HepG2 (cell line): ENCODE data around the gene AKT3. TPM values are rescaled to one million over a fixed set of nuclear protein-coding genes. Genes with fewer than 3 reads are reported as not detected.

Experiments
- ATAC-seq: fragments of 200-7000 bp; cut with Tn5 transposase; 3 replicates; pipeline ENCODE4 v1.9.1; 2020; ENCODE audit warnings: mild to moderate bottlenecking, moderate library complexity
- BruUV-seq: library from RNA; stranded (reverse); fragments of 400-500 nt; replicated peaks from 2 replicates; lab custom pipeline; 2021; lab: Mats Ljungman, UMichigan
- CTCF ChIA-PET: fragments of 300-600 bp; formaldehyde crosslinking; extraction: SDS; loops from one replicate; lab custom pipeline; 2021; ENCODE audit warnings: low total read pairs, inconsistent platforms, low intra/inter-chr PET ratio; lab: Yijun Ruan, JAX
- POLR2A ChIA-PET: fragments of 350-600 bp; sonication (Branson Sonifier 250); formaldehyde crosslinking; loops from one replicate; lab custom pipeline; 2020; ENCODE audit warnings: antibody characterized with exemption, inconsistent platforms; lab: Yijun Ruan, JAX
- DNase-seq: peaks from one replicate; pipeline ENCODE4 v3.0.0-alpha.2; 2015; ENCODE audit warnings: low spot score
- FAIRE-seq: peaks from 3 replicates; lab custom pipeline; 2011; peaks lifted over from hg19 to GRCh38; lab: Jason Lieb, UNC
- H2AFZ ChIP-seq: one replicate; pipeline ENCODE4 v1.6.1; 2011; ENCODE audit warnings: low read length, inconsistent platforms
- H3K27ac ChIP-seq: fragments of 300-600 bp; 3 replicates; pipeline ENCODE4 v1.8.0; 2011; ENCODE audit warnings: mixed run types, mild to moderate bottlenecking, mixed read lengths, low read length, inconsistent platforms; ENCODE audit not compliant: insufficient read depth; ENCODE audit errors: extremely low read length
- H3K27me3 ChIP-seq, 2 experiments: fragments of 200-600 bp in 1 of 2; 2 replicates in 1 of 2; 3 replicates in 1 of 2; pipeline versions ENCODE4 v1.6.0 to v1.8.0; 2011; ENCODE audit warnings: low read length in 2 of 2, mild to moderate bottlenecking in 2 of 2, moderate library complexity in 2 of 2, inconsistent platforms in 1 of 2; ENCODE audit not compliant: insufficient read depth in 2 of 2, control insufficient read depth in 1 of 2
- H3K36me3 ChIP-seq, 2 experiments: fragments of 200-600 bp in 1 of 2; replicated peaks in 1 of 2; 2 replicates in 1 of 2; 3 replicates in 1 of 2; pipeline versions ENCODE4 v1.5.1 to v1.8.0; 2011; ENCODE audit warnings: low read length in 2 of 2, inconsistent platforms in 1 of 2; ENCODE audit not compliant: insufficient read depth in 2 of 2, control insufficient read depth in 1 of 2
- H3K4me1 ChIP-seq: 2 replicates; pipeline ENCODE4 v1.5.1; 2012; ENCODE audit warnings: low read length, inconsistent platforms; ENCODE audit not compliant: insufficient read depth
- H3K4me2 ChIP-seq: 2 replicates; pipeline ENCODE4 v1.6.0; 2011; ENCODE audit warnings: low read depth, low read length, inconsistent platforms
- H3K4me3 ChIP-seq, 3 experiments: fragments of 200-600 bp in 1 of 3; sonication (generic), shearing (Covaris generic) in 1 of 3; replicated peaks in 1 of 3; 2 replicates each; pipeline ENCODE4 v1.5.1; 2011 to 2016; ENCODE audit warnings: low read length in 3 of 3, inconsistent platforms in 2 of 3, low read depth in 2 of 3, mild to moderate bottlenecking in 2 of 3, control low read depth in 1 of 3, mixed read lengths in 1 of 3; ENCODE audit not compliant: insufficient read depth in 1 of 3
- H3K79me2 ChIP-seq: one replicate; pipeline ENCODE4 v1.6.1; 2011; ENCODE audit warnings: low read length, inconsistent platforms; ENCODE audit not compliant: insufficient read depth
- H3K9ac ChIP-seq: 2 replicates; pipeline ENCODE4 v1.6.0; 2011; ENCODE audit warnings: mild to moderate bottlenecking, low read depth, low read length, inconsistent platforms; ENCODE audit not compliant: insufficient read depth
- H3K9me3 ChIP-seq: 2 replicates; pipeline ENCODE4 v1.5.1; 2012; ENCODE audit warnings: mild to moderate bottlenecking, low read length
- H4K20me1 ChIP-seq: 2 replicates; pipeline ENCODE4 v1.6.0; 2011; ENCODE audit warnings: inconsistent platforms, mild to moderate bottlenecking, low read length, moderate library complexity; ENCODE audit not compliant: insufficient read depth
- AGO2 ChIP-seq: fragments of 200-400 bp; formaldehyde crosslinking; optimal IDR thresholded peaks from 2 replicates; pipeline ENCODE3; 2017; ENCODE audit warnings: mild to moderate bottlenecking, low read depth, low read length, moderate library complexity
- BRCA1 ChIP-seq: sonication (generic); formaldehyde crosslinking; IDR thresholded peaks from 2 replicates; pipeline ENCODE4 v1.4.0; 2020; ENCODE audit warnings: missing genetic modification reagents
- E2F2 ChIP-seq: sonication (generic); formaldehyde crosslinking; IDR thresholded peaks from 2 replicates; pipeline ENCODE4 v1.4.0; 2020; ENCODE audit warnings: missing genetic modification reagents, borderline replicate concordance
- EED ChIP-seq: sonication (generic); formaldehyde crosslinking; IDR thresholded peaks from 2 replicates; pipeline ENCODE4 v1.5.0; 2020; ENCODE audit warnings: mild to moderate bottlenecking, missing genetic modification reagents
- GRHL1 ChIP-seq: sonication (generic); formaldehyde crosslinking; conservative IDR thresholded peaks from 2 replicates; pipeline ENCODE4 v1.8.0; 2022; ENCODE audit warnings: missing genetic modification reagents
- JUN ChIP-seq: sonication (generic); formaldehyde crosslinking; IDR thresholded peaks from 2 replicates; pipeline ENCODE4 v1.4.0; 2020; ENCODE audit warnings: mild to moderate bottlenecking, missing genetic modification reagents
- MIER3 ChIP-seq: IDR thresholded peaks from 2 replicates; pipeline ENCODE4 v1.6.1; 2016; ENCODE audit warnings: missing compliant biosample characterization, borderline replicate concordance
- PHF20 ChIP-seq: sonication (generic); formaldehyde crosslinking; IDR thresholded peaks from 2 replicates; pipeline ENCODE4 v1.5.0; 2020; ENCODE audit warnings: mild to moderate bottlenecking, missing genetic modification reagents
- SNAPC4 ChIP-seq: sonication (generic); formaldehyde crosslinking; IDR thresholded peaks from 2 replicates; pipeline ENCODE4 v1.4.0; 2020; ENCODE audit warnings: mild to moderate bottlenecking, missing genetic modification reagents
- THAP9 ChIP-seq: sonication (generic); formaldehyde crosslinking; IDR thresholded peaks from 2 replicates; pipeline ENCODE4; 2020; ENCODE audit warnings: missing genetic modification reagents, mild to moderate bottlenecking, borderline replicate concordance
- TSC22D2 ChIP-seq: sonication (generic); formaldehyde crosslinking; IDR thresholded peaks from 2 replicates; pipeline ENCODE4 v1.5.1; 2020; ENCODE audit warnings: missing genetic modification reagents, mild to moderate bottlenecking, borderline replicate concordance
- ZBTB42 ChIP-seq: sonication (generic); formaldehyde crosslinking; IDR thresholded peaks from 2 replicates; pipeline ENCODE4 v1.5.0; 2020; ENCODE audit warnings: mild to moderate bottlenecking, missing genetic modification reagents
- ZNF225 ChIP-seq: sonication (generic); formaldehyde crosslinking; IDR thresholded peaks from 2 replicates; pipeline ENCODE4 v1.4.0; 2020; ENCODE audit warnings: mild to moderate bottlenecking, missing genetic modification reagents
- ZNF543 ChIP-seq: sonication (generic); formaldehyde crosslinking; IDR thresholded peaks from 2 replicates; pipeline ENCODE4 v1.4.0; 2020; ENCODE audit warnings: mild to moderate bottlenecking, missing genetic modification reagents
- ZSCAN21 ChIP-seq: sonication (generic); formaldehyde crosslinking; IDR thresholded peaks from 2 replicates; pipeline ENCODE4 v1.8.0; 2022; ENCODE audit warnings: mild to moderate bottlenecking, missing genetic modification reagents, moderate library complexity, borderline replicate concordance
- in situ Hi-C: cut with HindIII; loops from 2 replicates; pipeline ENCODE4 v1.10.0; 2017; ENCODE audit warnings: low pct_unique_long_range_greater_than_20kb; ENCODE audit not compliant: extremely low pct_ligation_motif_present
- intact Hi-C: fragments of 100-400 bp; cut with micrococcal nuclease; formaldehyde crosslinking; loops from one replicate; pipeline ENCODE4 v1.10.0; 2022; ENCODE audit not compliant: unreplicated experiment
- polyA plus RNA-seq, 8 experiments: library from polyadenylated mRNA; depleted of rRNA in 3 of 8; stranded (reverse) in 7 of 8; unstranded in 1 of 8; fragments of >200 nt; fragmentation: Illumina TruSeq in 4 of 8; extraction: Trizol in 4 of 8; gene quantifications; 2 replicates each; pipeline versions ENCODE4 v1.2.1 to v1.2.3, GENCODE V29; 2011 to 2016; ENCODE audit warnings: low read depth in 4 of 8, missing spikeins in 1 of 8, mixed read lengths in 1 of 8; ENCODE audit not compliant: insufficient read depth in 1 of 8
- total RNA-seq, 5 experiments: library from RNA; depleted of rRNA; stranded (reverse); fragments of >200 nt; fragmentation: Illumina TruSeq; extraction: Trizol; gene quantifications; 2 replicates each; pipeline ENCODE4 v1.2.3, GENCODE V29; 2016; ENCODE audit warnings: low read depth in 1 of 5

The AKT3 gene
- total and polyA plus RNA-seq, 2 of the 13 experiments (the other 11 are each of a cell fraction or from before 2014, with no cell fraction given): 0.07 TPM

GRCh38 chr1:243549791-243550190 lies 300.3 kb downstream of the AKT3 start:
- Histone ChIP-seq H3K4me3 (no peak overlapping the region), H3K9ac (no peak overlapping the region), H2AFZ (no peak overlapping the region), H3K79me2 (no peaks in the 10 kb centered on the region), H3K4me1 (no peaks in the 10 kb centered on the region), H3K4me2 (no peak overlapping the region), H3K36me3 (no peaks in the 10 kb centered on the region), H3K27me3 (no peaks in the 10 kb centered on the region), H3K27ac (no peak overlapping the region), H4K20me1 (no peaks in the 10 kb centered on the region), H3K9me3 (no peaks in the 10 kb centered on the region)
- intact Hi-C loops: loop anchor here (10.0 kb wide), 1 partner anchor 195 kb away; no protein-coding TSS in a partner anchor
- ATAC-seq (no peak), FAIRE-seq (no peak), DNase-seq (no peak)
- CTCF ChIA-PET: no interaction called here
- no TSS peak for BruUV-seq
- in situ Hi-C loops: no loop called here
- POLR2A ChIA-PET: no interaction called here
- no peak for TF ChIP-seq ZSCAN21
- TF ChIP-seq ZBTB42 (CRISPR knock-in tag): no peak
- TF ChIP-seq ZNF225 (CRISPR knock-in tag): no peak
- TF ChIP-seq AGO2: no peak
- no peak for TF ChIP-seq BRCA1 (CRISPR knock-in tag)
- TF ChIP-seq GRHL1: no peak
- TF ChIP-seq ZNF543 (CRISPR knock-in tag): no peak
- no peak for TF ChIP-seq THAP9 (CRISPR knock-in tag)
- TF ChIP-seq SNAPC4 (CRISPR knock-in tag): no peak
- TF ChIP-seq PHF20: no peak
- no peak for TF ChIP-seq TSC22D2 (CRISPR knock-in tag)
- no peak for TF ChIP-seq EED
- no peak for TF ChIP-seq JUN (CRISPR knock-in tag)
- no peak for TF ChIP-seq MIER3
- no peak for TF ChIP-seq E2F2 (CRISPR knock-in tag)
